ENCODE results near the gene DISP2. TPM values are rescaled to one million over a fixed set of nuclear protein-coding genes. Genes with fewer than 3 reads are reported as not detected.

The DISP2 gene
- total RNA-seq, 1 experiment from 2014 or later = 1.3 TPM

- Histone ChIP-seq H3K9ac (ENCODE audit: extremely low read depth, insufficient read length, low read length) (no peak overlapping the region), H3K9me3 (ENCODE audit: control insufficient read depth, low read depth, low read length) (no peaks in the 10 kb centered on the region), H2BK15ac (ENCODE audit: low read depth, low read length) (no peak overlapping the region), H3K27me3 (ENCODE audit: insufficient read depth, low read length) (no peaks in the 10 kb centered on the region), H3K18ac (ENCODE audit: insufficient read length, low read depth, low read length) (no peak overlapping the region), H3K4ac (ENCODE audit: low read depth, low read length) (no peak overlapping the region), H3K79me2 (ENCODE audit: insufficient read depth, low read length) (no peaks in the 10 kb centered on the region), H4K20me1 (ENCODE audit: control insufficient read depth, insufficient read depth, insufficient read length) (no peaks in the 10 kb centered on the region), H3K27ac (ENCODE audit: insufficient read length, low read depth, low read length) (no peak overlapping the region), H3K23ac (ENCODE audit: insufficient read length, low read depth, low read length) (no peak overlapping the region), H2BK5ac (ENCODE audit: insufficient read length, low read length) (no peak overlapping the region), H4K91ac (ENCODE audit: insufficient read length, low read depth, low read length) (no peak overlapping the region), H3K79me1 (ENCODE audit: insufficient read depth, low read depth, low read length, poor library complexity, severe bottlenecking) (no peaks in the 10 kb centered on the region), H2AK5ac (ENCODE audit: insufficient read length, low read length) (no peak overlapping the region), H3K23me2 (ENCODE audit: insufficient read length, low read depth, low read length, poor library complexity, severe bottlenecking) (no peaks in the 10 kb centered on the region), H4K5ac (ENCODE audit: insufficient read length, low read depth, low read length) (no peak overlapping the region), H3T11ph (ENCODE audit: low read length) (no peak overlapping the region), H2BK12ac (ENCODE audit: insufficient read length, low read depth, low read length) (no peak overlapping the region), H3K56ac (ENCODE audit: insufficient read length, low read depth, low read length) (no peak overlapping the region), H3K4me1 (ENCODE audit: insufficient read depth, low read length) (no peaks in the 10 kb centered on the region), H2BK120ac (ENCODE audit: low read depth, low read length, poor library complexity, severe bottlenecking) (no peak overlapping the region), H4K8ac (replicated peaks; ENCODE audit: insufficient read length, low read depth, low read length) (no peak overlapping the region), H2AFZ (ENCODE audit: low read length) (no peak overlapping the region), H3K4me2 (ENCODE audit: insufficient read depth, insufficient read length, low read length) (no peak overlapping the region), H2BK20ac (ENCODE audit: low read depth, low read length, poor library complexity, severe bottlenecking) (no peak overlapping the region), H3K14ac (ENCODE audit: insufficient read depth, low read length) (no peak overlapping the region)
- no peak for TF ChIP-seq CTCF (conservative IDR thresholded peaks at IDR 0.05)
- no peaks in the 10 kb centered on the region for H3K36me3 Mint-ChIP-seq (ENCODE audit: insufficient read depth in 1 of 3, low read depth in 3 of 3)
- H3K4me3 Mint-ChIP-seq = no peak overlapping the region
- peaks cover 14% of the 10 kb centered on the region for H3K27me3 Mint-ChIP-seq (ENCODE audit: low read depth)
- no peak for DNase-seq
- peak overlapping the region in 2 of 3 experiments; percentile 57 to 76; a peak in 3 of 7 replicates for H3K27ac Mint-ChIP-seq
- no CpG with 5 or more reads among the region's 14 CpGs for WGBS (ENCODE audit: extremely low coverage, insufficient read length, low lambda C conversion rate)
- peaks cover 17 to 43% of the 10 kb centered on the region in 2 experiments for H3K4me1 Mint-ChIP-seq
- no peaks in the 10 kb centered on the region for H3K9me3 Mint-ChIP-seq
Measured at GRCh38 chr15:40340038-40340739, 17.8 kb upstream of the DISP2 start.
